Neural crest cell (in vitro differentiated cells): Measurements from ENCODE around the gene DBF4B. TPM values are rescaled to one million over a fixed set of nuclear protein-coding genes. Genes with fewer than 3 reads are reported as not detected.

Source experiments
- DNase-seq: peaks from one replicate; pipeline ENCODE4 v3.0.0; 2021; ENCODE audit warnings: low read depth, mixed read lengths, low spot score
- H3K27ac Mint-ChIP-seq: one replicate; pipeline ENCODE4 v1.8.0; 2021; ENCODE audit warnings: mild to moderate bottlenecking, mixed read lengths; ENCODE audit not compliant: unreplicated experiment
- H3K27me3 Mint-ChIP-seq: 2 replicates; pipeline ENCODE4 v1.8.0; 2021; ENCODE audit warnings: low read depth, mild to moderate bottlenecking, mixed read lengths
- H3K36me3 Mint-ChIP-seq: 2 replicates; pipeline ENCODE4 v1.8.0; 2021; ENCODE audit warnings: low read depth, mild to moderate bottlenecking, mixed read lengths
- H3K4me1 Mint-ChIP-seq: 2 replicates; pipeline ENCODE4 v1.8.0; 2021; ENCODE audit warnings: mixed read lengths
- H3K4me3 Mint-ChIP-seq: one replicate; pipeline ENCODE4 v1.8.0; 2021; ENCODE audit warnings: mild to moderate bottlenecking, mixed read lengths
- H3K9me3 Mint-ChIP-seq: 2 replicates; pipeline ENCODE4 v1.8.0; 2021; ENCODE audit warnings: mixed read lengths
- CTCF ChIP-seq: fragments of 200-600 bp; sonication (generic); conservative IDR thresholded peaks from 2 replicates; pipeline ENCODE4 v1.5.0; 2021; ENCODE audit warnings: antibody characterized with exemption, mild to moderate bottlenecking
- total RNA-seq: library from RNA; stranded (reverse); gene quantifications from 2 replicates; pipeline ENCODE4 v1.2.1, GENCODE V29; 2021

The DBF4B gene
- total RNA-seq, 1 donor from 2014 or later, result 51.1 TPM

GRCh38 chr17:44767493-44767892 lies 59.0 kb downstream of the DBF4B start:
- no peak for DNase-seq
- H3K36me3 Mint-ChIP-seq, result no peaks in the 10 kb centered on the region
- H3K9me3 Mint-ChIP-seq, result no peaks in the 10 kb centered on the region
- no peaks in the 10 kb centered on the region for H3K27me3 Mint-ChIP-seq
- H3K27ac Mint-ChIP-seq, result peak overlapping the region; percentile 71
- peaks cover 5% of the 10 kb centered on the region for H3K4me1 Mint-ChIP-seq
- TF ChIP-seq CTCF, result no peak
- H3K4me3 Mint-ChIP-seq, result no peak overlapping the region

GRCh38 chr17:44768505-44769142 lies 60.2 kb downstream of the DBF4B start:
- no peak for TF ChIP-seq CTCF
- Mint-ChIP-seq H3K27ac (no peak overlapping the region), H3K4me3 (no peak overlapping the region), H3K36me3 (no peaks in the 10 kb centered on the region), H3K4me1 (peaks cover 5% of the 10 kb centered on the region), H3K9me3 (no peaks in the 10 kb centered on the region), H3K27me3 (no peaks in the 10 kb centered on the region)
- no peak for DNase-seq

GRCh38 chr17:44769230-44769629 lies 60.8 kb downstream of the DBF4B start:
- no peak for DNase-seq
- peaks cover 5% of the 10 kb centered on the region for H3K4me1 Mint-ChIP-seq
- H3K27ac Mint-ChIP-seq, result no peak overlapping the region
- no peaks in the 10 kb centered on the region for H3K27me3 Mint-ChIP-seq
- H3K36me3 Mint-ChIP-seq, result no peaks in the 10 kb centered on the region
- no peaks in the 10 kb centered on the region for H3K9me3 Mint-ChIP-seq
- no peak for TF ChIP-seq CTCF
- H3K4me3 Mint-ChIP-seq, result no peak overlapping the region

- no peak for TF ChIP-seq CTCF
- H3K27ac Mint-ChIP-seq, result no peak overlapping the region
- H3K36me3 Mint-ChIP-seq, result no peaks in the 10 kb centered on the region
- no peaks in the 10 kb centered on the region for H3K9me3 Mint-ChIP-seq
- H3K27me3 Mint-ChIP-seq, result no peaks in the 10 kb centered on the region
- no peak for DNase-seq
- peaks cover 5% of the 10 kb centered on the region for H3K4me1 Mint-ChIP-seq
- H3K4me3 Mint-ChIP-seq, result no peak overlapping the region
Observed at GRCh38 chr17:44769647-44770084, 61.2 kb downstream of the DBF4B start.

GRCh38 chr17:44770166-44770925 lies 61.9 kb downstream of the DBF4B start:
- no peak overlapping the region for H3K27ac Mint-ChIP-seq

More at GRCh38 chr17:44770166-44770925, 61.9 kb downstream of the DBF4B start:
- Mint-ChIP-seq H3K27me3 (no peaks in the 10 kb centered on the region), H3K4me3 (no peak overlapping the region), H3K36me3 (no peaks in the 10 kb centered on the region), H3K9me3 (no peaks in the 10 kb centered on the region), H3K4me1 (peaks cover 5% of the 10 kb centered on the region)
- DNase-seq, result no peak
- TF ChIP-seq CTCF, result no peak
